Posterior cingulate gyrus (tissue), 11 donors: Measurements from ENCODE around the gene WDPCP.
"Not testable (repeated sequence)": the region's sequence is repeated elsewhere in the genome, so short reads cannot be mapped to it uniquely, and the experiment has no call there.

Source experiments
- DNase-seq, 10 donors: peaks; one replicate each; pipeline versions ENCODE4 v3.0.0 to v3.0.0-alpha.2; 2020 to 2021; ENCODE audit warnings: mixed read lengths in 3 of 10
- intact Hi-C: fragments of 100-400 bp; cut with DNase I; formaldehyde crosslinking; loops from one replicate; pipeline ENCODE4 v1.15.1; 2023

Gene WDPCP

GRCh38 chr2:63591566-63592175 is 3.4 kb upstream of the WDPCP start:
- DNase-seq = no peak
- intact Hi-C loops = loop anchor here (10.0 kb wide), 1 partner anchor 293 kb away; no protein-coding TSS in a partner anchor

- DNase-seq = no peak
- intact Hi-C loops = loop anchor here (10.0 kb wide), 1 partner anchor 294 kb away; no protein-coding TSS in a partner anchor
These were observed 2.5 kb upstream of the WDPCP start for GRCh38 chr2:63590626-63591408.

DNA sequence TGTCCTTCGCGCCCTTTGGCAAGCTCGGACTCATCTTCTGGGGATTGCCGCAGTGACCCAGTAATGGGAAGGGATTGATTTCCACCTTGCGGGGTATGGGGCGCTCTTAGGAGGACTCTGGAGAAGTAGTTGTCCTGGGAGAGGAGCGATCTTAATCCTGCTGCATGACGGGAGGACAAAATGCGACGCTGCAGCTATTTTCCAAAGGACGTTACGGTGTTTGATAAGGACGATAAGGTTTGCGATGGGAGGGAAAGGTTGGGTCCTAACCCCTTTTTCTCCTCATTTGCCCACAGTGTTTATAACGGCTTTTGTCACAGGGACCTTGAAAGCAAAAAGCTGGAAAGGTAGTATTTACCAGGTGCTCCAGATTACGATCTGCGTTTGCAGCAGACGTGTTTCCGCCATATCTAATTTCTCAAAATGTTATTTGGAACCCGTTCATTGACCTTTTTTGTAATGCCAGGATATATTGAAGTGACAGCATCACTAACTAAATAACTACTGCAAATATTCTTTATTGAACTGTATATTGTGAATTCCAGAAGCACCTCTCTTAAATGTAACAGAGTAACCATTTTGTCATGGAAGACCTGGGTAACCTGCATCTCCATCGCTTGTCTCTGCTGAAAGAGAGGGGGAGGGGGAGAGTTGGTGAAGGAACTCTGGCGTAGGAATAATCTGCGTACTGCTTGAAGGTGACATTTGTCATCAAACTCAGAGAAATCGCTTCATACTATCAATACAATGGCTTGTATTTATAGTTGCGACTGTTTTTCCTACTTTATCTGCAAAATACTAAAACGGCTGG is 1.1 kb upstream of the WDPCP start:
- intact Hi-C loops = loop anchor here (5.0 kb wide), 1 partner anchor 253 kb away; the partner anchor contains the start of gene UGP2
- DNase-seq = no peak

DNA sequence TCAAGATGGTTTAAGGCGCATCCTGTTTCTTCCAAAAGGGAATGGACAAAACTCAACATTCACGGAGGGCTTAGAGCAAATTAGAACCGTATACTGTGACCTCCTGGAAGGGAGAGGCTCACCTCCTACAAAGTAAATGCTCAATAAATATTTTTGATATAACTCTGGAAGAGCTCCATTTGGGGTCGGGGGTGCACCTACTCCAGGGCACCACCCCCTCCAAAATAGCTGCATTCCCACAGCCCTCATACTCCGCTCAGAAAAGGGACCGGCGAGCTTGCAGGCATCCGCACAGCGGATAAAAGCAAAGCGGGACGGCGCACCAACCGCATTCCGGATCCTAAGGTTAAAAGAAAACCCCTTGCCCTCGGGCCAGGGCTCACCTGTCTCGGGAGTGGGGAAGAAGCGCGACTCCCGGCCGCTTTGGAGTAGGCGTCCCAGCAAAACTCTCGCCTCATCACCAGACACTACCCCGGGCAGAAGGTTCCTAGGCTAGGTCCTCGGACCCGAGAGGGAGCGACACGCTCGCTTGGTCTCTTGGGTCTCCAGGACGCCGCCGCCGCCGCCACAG is 378 bp downstream of the WDPCP start:
- intact Hi-C loops = loop anchor here (5.0 kb wide), 1 partner anchor 254 kb away; the partner anchor contains the start of gene UGP2
- no peak for DNase-seq

GRCh38 chr2:63582873-63583272 is 5.4 kb downstream of the WDPCP start:
- no peak for DNase-seq
- intact Hi-C loops = no loop called here

GRCh38 chr2:63581298-63581961 is 6.8 kb downstream of the WDPCP start:
- peak in 1 of 10 donors; percentile 11 for DNase-seq
- intact Hi-C loops = no loop called here

GRCh38 chr2:63580651-63581297 is 7.5 kb downstream of the WDPCP start:
- no peak for DNase-seq
- intact Hi-C loops = no loop called here

DNA sequence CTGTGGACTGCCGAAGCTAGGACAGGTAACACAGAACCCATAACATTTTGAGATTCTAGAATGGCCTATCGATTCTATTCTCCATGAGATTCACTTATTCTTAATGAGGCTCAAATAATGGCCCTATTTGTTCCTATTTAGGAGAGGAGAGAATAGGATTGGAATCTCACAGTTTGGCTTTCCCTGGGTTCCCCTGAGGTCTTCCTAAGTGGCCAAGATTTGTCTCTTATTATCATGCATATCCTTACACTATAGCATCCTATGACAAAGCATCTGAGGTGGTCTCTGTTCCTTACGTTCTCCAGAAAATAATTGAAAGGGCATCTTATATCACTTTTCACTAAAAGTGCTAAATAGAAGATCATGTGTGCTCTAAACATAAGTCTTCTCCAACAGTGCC is 9.5 kb downstream of the WDPCP start:
- no peak for DNase-seq
- intact Hi-C loops = no loop called here

DNA sequence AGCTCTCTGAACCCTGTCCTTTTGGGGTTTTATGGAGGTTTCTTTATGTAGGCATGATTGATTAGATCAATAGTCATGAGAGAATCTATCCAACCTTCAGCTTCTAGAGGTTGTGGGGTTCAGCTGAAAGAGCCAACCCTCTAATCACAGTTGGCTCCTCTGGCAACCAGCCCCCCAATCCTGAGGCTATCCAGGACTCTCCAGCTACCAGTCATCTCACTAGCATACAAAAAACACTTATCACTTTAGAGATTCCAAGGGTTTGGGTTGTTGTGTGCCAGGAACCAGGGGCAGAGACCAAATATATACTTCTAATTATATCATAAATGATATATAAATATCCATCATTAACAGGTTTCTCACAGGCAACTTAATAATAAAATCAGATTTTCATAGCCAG is 11.7 kb downstream of the WDPCP start:
- DNase-seq = no peak
- intact Hi-C loops = no loop called here

DNA sequence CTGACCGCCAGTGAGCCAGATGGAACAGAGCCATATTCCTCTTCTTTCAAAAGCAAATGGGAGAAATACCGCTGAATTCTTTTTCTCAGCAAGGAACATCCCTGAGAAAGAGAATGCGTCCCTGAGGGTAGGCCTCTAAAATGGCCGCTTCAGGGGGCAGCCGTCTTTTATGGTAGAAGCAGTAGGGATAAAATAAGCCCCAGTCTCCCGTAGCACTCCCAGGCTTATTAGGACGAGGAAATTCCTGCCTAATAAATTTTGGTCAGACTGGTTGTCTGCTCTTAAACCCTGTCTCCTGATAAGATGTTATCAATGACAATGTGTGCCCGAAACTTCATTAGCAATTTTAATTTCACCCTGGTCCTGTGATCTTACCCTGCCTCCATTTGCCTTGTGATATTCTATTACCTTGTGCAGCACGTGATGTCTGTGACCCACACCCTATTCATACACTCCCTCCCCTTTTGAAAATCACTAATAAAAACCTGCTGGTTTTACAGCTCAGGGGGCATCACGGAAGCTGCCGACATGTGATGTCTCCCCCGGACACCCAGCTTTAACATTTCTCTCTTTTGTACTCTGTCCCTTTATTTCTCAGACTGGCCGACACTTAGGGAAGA is 14.4 kb downstream of the WDPCP start:
- intact Hi-C loops, DNase-seq: not testable (repeated sequence)

GRCh38 chr2:63573026-63573425 is 15.3 kb downstream of the WDPCP start:
- intact Hi-C loops, DNase-seq: not testable (repeated sequence)

DNA sequence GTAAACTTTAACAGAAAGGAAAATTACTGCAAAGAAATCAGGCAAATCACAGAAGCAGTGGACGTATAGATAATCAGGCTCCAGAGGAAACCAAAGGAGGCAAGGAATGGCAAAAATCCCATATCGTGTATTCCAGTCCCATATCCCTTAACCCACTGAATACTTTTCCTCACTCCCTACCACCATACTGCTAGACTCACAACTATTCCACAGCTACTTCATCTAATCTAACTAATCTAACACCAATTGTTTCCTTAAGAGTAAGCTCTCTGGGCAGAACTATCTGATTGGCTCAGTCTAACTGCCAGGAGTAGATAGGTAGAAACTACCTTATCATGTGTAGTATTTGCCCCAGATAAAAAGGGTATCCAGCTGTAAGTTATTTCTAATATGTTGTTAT is 16.3 kb downstream of the WDPCP start:
- DNase-seq = no peak
- intact Hi-C loops = no loop called here

GRCh38 chr2:63571291-63571690 is 17.0 kb downstream of the WDPCP start:
- no peak for DNase-seq
- intact Hi-C loops = no loop called here

- intact Hi-C loops = no loop called here
These were observed 18.5 kb downstream of the WDPCP start for GRCh38 chr2:63569740-63570139.

DNA sequence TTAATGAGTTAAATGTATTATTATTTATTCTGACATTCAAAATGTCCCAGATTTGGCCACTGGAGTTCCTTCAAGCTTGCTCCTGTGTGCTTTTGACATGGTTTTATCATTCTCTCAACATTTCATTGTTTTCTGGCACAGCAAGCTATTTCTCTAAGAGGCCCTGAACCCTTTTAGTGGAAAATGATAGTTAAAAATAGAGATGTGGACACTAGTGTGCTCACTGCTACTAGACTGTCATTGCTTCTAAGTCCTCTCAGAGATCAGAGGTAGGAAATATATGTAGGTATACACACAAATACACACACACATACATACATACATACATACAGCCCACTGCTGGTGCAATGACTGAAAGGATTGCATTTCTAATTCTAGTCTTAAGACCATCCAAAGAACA is 25.5 kb downstream of the WDPCP start:
- no peak for DNase-seq

More at GRCh38 chr2:63569740-63570139, 18.5 kb downstream of the WDPCP start:
- DNase-seq = no peak

DNA sequence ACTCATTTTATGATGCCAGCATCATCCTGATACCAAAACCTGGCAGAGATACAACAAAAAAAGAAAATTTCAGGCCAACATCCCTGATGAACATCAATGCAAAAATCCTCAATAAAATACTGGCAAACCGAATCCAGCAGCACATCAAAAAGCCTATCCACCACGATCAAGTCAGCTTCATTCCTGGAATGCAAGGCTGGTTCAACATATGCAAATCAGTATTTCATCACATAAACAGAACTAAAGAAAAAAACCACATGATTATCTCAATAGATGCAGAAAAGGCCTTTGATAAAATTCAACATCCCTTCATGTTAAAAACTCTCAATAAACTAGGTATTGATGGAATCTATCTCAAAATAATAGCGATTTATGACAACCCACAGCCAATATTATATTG is 29.4 kb downstream of the WDPCP start:
- intact Hi-C loops, DNase-seq: not testable (repeated sequence)

More for the DNA sequence above, 25.5 kb downstream of the WDPCP start:
- intact Hi-C loops = no loop called here

GRCh38 chr2:63557819-63558218 is 30.5 kb downstream of the WDPCP start:
- intact Hi-C loops, DNase-seq: not testable (repeated sequence)

GRCh38 chr2:63555931-63556330 is 32.3 kb downstream of the WDPCP start:
- no peak for DNase-seq
- intact Hi-C loops = no loop called here

DNA sequence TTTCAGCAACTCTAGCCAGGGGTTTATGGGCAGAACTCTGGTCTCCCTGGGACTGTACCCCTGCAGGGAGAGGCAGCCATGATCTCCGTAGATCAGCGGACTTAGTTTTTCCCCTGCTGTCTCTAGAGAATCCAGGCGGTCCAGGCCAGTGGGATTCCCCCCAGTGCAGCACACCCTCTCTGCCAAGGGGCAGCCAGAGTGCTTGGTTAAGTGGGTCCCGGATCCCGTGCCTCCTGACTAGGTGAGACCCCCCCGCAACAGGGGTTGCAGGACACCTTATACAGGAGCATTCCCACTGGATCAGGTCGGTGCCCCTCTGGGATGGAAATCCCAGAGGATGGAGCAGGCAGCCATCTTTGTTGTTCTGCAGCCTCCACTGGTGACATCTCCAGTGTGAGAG is 33.0 kb downstream of the WDPCP start:
- intact Hi-C loops = no loop called here
- DNase-seq = peak in 1 of 10 donors; percentile 65
